Measurements from ENCODE around the gene DHX34.

GRCh38 chr19:47306303-47306702 lies 42.8 kb upstream of the DHX34 start:
- TF ChIP-seq TARDBP (IDR thresholded peaks at IDR 0.05) (no peak), BRF1 (IDR thresholded peaks at IDR 0.05; ENCODE audit: borderline replicate concordance, extremely low read depth, insufficient read length) (no peak)
- TF ChIP-seq, protein P1, sequence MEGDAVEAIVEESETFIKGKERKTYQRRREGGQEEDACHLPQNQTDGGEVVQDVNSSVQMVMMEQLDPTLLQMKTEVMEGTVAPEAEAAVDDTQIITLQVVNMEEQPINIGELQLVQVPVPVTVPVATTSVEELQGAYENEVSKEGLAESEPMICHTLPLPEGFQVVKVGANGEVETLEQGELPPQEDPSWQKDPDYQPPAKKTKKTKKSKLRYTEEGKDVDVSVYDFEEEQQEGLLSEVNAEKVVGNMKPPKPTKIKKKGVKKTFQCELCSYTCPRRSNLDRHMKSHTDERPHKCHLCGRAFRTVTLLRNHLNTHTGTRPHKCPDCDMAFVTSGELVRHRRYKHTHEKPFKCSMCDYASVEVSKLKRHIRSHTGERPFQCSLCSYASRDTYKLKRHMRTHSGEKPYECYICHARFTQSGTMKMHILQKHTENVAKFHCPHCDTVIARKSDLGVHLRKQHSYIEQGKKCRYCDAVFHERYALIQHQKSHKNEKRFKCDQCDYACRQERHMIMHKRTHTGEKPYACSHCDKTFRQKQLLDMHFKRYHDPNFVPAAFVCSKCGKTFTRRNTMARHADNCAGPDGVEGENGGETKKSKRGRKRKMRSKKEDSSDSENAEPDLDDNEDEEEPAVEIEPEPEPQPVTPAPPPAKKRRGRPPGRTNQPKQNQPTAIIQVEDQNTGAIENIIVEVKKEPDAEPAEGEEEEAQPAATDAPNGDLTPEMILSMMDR (IDR thresholded peaks at IDR 0.05 in 2 of 3, conservative IDR thresholded peaks at IDR 0.05 in 1 of 3; ENCODE audit: insufficient read depth in 2 of 3, low read depth in 1 of 3, low read length in 3 of 3) = no peak
